ENCODE results near the gene VPS4B.

GRCh38 chr18:63397349-63397748, 24.9 kb downstream of the VPS4B start:
- TF ChIP-seq, protein P1, sequence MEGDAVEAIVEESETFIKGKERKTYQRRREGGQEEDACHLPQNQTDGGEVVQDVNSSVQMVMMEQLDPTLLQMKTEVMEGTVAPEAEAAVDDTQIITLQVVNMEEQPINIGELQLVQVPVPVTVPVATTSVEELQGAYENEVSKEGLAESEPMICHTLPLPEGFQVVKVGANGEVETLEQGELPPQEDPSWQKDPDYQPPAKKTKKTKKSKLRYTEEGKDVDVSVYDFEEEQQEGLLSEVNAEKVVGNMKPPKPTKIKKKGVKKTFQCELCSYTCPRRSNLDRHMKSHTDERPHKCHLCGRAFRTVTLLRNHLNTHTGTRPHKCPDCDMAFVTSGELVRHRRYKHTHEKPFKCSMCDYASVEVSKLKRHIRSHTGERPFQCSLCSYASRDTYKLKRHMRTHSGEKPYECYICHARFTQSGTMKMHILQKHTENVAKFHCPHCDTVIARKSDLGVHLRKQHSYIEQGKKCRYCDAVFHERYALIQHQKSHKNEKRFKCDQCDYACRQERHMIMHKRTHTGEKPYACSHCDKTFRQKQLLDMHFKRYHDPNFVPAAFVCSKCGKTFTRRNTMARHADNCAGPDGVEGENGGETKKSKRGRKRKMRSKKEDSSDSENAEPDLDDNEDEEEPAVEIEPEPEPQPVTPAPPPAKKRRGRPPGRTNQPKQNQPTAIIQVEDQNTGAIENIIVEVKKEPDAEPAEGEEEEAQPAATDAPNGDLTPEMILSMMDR (IDR thresholded peaks at IDR 0.05; ENCODE audit: low read length): no peak
- TF ChIP-seq EZH2 (optimal IDR thresholded peaks at IDR 0.05; ENCODE audit: low read depth, low read length) (no peak), EZH2phosphoT487 (IDR thresholded peaks at IDR 0.05; ENCODE audit: low read length) (no peak)

All from MM.1S (cell line).